NCI-H2081 (cell line): ENCODE measurements around the gene OR4X1.
"Not testable (repeated sequence)": the region's sequence is repeated elsewhere in the genome, so short reads cannot be mapped to it uniquely, and the experiment has no call there.

Experiments used
- DNase-seq, 2 experiments: peaks; one replicate each; lab custom pipeline; 2025; lab: John Stamatoyannopoulos, UW

The OR4X1 gene, protein sequence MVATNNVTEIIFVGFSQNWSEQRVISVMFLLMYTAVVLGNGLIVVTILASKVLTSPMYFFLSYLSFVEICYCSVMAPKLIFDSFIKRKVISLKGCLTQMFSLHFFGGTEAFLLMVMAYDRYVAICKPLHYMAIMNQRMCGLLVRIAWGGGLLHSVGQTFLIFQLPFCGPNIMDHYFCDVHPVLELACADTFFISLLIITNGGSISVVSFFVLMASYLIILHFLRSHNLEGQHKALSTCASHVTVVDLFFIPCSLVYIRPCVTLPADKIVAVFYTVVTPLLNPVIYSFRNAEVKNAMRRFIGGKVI

DNA sequence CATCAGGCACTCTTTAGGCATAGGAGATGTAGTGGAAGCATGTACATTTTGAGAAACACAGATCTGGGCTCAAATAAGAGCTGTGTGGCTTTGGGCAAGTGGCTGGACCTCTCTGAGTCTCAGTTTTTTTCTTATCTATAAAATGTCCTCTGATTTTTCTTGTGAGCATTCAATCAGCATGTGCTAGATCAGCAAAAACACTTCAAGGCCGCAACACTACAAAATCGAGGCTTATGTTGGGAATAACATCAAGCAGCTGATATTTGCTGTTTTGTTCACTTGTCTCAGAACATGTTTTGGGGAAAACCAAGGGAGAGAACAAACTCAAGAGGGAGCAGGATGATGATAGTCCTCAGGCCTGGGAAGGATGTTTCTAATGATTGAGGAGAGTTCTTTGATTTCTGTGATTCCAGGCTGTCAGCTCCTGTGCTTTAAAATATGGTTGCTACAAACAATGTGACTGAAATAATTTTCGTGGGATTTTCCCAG is at the start of gene OR4X1:
Gene OR4X1 (plus strand): TSS at position 439 of the 489 bp plus-strand sequence. CDS start 0 bp downstream, at position 439.
- DNase-seq: no peak

DNA sequence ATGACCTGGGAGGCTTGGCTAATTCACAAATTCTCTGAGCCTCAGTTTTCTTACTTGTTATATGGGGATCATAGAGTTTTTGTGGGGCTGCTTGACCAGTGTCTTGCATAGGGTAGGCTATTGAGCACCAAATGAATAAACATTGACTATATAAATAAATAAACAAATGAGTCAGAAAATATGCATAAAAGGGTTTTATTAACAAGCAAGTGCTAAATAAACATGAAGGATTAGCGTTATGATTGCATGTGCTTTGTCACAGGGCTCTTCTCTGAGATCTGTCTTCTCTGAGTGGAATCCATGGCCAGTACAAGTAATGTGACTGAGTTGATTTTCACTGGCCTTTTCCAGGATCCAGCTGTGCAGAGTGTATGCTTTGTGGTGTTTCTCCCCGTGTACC is 47.2 kb upstream of the OR4X1 start, which contains the start of gene OR4B1:
Gene OR4B1 (plus strand): TSS at position 301 of the 400 bp plus-strand sequence. CDS start 0 bp downstream, at position 301.
- no peak for DNase-seq

DNA sequence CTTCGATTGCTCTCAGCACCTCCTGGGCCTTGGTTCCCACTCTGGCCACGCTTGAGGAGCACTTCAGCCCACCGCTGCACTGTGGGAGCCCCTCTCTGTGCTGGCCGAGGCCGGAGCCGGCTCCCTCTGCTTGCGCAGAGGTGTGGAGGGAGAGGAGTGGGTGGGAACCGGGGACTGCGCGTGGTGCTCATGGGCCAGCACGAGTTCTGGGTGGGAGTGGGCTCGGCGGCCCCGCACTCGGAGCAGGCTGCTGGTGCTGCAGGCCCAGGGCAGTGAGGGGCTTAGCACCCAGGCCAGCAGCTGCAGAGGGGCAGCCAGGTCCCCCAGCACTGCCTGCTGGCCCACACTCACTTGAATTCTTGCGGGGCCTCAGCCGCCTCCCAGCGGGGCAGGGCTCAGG is 34.9 kb upstream of the OR4X1 start:
- no peak for DNase-seq

DNA sequence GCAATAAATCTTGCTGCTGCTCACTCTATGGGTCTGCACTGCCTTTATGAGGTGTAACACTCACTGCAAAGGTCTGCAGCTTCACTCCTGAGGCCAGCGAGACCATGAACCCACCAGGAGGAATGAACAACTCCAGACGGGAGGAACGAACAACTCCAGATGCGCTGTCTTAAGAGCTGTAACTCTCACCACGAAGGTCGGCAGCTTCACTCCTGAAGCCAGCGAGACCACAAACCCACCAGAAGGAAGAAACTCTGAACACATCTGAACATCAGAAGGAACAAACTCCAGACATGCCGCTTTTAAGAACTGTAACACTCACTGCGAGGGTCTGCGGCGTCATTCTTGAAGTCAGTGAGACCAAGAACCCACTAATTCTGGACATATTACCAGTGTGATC is 33.6 kb upstream of the OR4X1 start:
- not testable (repeated sequence) for DNase-seq

DNA sequence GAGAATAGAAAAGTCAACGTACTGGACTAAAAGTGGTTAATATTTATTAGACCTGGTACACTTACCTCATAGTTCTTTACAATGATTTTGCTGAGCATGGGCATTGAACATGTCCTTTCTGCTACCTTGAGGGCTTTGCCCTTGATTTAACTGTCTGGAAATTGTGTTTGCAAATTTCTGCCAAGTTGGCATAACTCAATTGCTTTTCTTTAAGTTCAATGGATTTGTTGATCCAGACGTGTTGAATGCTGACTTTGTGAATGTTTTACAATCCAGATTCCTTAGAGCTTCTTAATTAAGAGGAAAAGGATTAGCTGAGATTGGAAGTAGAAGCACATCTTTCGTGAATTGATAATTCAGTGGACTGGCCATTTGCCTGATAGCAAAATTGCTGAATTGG is 25.9 kb upstream of the OR4X1 start:
- DNase-seq: no peak

DNA sequence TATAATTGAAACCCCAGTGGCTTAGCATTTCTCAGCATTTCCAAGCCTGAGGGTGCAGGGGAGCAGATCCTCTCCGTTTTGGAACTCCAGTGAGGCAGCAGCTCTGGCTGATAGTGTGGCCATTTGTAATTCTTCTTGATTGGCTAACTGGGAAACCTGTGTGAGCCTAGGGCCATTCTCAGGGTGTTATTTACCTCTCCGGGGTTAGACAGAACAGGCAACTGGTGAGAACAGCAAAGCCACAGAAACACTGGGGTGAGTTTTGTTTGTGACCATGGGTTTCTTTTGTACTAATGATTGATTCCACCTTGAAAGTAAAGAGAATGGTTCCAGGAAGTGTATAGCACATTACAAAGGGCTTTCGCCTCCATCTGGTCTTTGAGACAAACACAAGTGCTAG is 21.2 kb upstream of the OR4X1 start:
- no peak for DNase-seq

DNA sequence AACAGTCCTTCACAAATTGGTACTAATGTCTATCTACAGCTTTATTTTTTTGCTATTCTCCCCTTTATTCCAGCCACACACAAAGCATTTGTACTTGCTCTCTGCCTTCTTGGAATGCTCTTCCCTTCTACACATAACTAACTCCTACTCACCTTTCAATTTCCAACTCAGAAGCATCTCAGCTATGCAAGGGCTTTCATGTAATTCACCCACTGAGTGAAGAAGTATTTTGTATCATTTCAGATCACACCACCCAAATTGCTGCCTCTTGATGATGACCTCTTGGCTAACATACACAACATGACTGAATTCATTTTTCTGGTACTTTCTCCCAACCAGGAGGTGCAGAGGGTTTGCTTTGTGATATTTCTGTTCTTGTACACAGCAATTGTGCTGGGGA is 18.9 kb upstream of the OR4X1 start, which contains the start of gene OR4X2:
Gene OR4X2 (plus strand): TSS at position 301 of the 400 bp plus-strand sequence. CDS start 0 bp downstream, at position 301.
- DNase-seq: no peak

DNA sequence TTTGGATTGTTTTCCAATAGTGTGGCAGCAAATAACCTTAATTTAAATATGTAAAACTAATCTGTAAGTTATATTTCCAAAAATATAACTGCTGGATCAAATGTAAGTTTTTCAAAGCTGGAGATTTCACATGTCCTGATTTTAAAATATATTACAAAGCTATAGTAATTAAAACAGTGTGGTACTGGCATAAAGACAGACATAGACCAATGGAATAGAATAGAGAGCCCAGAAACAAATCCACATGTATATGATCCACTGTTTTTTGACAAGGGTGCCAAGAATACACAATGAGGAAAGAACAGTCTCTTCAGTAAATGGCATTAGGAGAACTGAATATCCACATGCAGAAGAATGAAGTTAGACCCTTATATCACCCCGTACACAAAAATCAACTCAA is 14.8 kb upstream of the OR4X1 start:
- no peak for DNase-seq

DNA sequence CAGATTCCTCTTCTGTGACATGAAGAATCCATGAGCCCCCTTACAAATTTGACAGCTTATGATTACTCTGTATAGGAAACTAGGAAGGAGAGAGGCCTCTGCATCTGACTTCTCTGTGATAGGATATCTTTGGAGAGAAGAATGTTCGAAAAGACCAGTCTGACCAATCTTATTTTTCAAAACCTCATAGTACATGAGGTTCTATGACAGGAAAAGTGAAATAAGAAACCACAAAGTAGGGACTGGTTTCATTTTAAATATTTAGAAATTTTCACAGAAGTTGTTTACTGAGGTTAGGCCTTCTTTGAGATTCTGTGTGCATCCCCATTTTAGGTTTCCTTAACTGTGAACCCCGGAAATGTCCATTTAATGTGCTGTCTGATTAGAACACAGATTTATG is 2.1 kb upstream of the OR4X1 start:
- DNase-seq: no peak

DNA sequence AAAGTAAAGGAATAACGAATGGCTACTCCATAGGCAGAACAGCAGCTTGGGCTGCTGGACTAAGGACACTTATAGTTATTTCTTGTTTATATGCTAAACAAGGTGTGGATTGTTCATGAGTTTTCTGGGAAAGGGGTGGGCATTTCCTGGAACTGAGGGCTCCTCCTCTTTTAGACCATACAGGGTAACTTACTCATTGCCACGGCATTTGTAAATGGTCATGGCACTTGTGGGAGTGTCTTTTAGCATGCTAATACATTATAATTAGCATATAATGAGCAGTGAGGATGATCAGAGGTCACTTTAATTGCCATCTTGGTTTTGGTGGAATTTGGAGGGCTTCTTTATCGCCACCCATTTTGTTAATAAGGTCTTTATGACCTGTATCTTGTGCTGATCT is 7.0 kb downstream of the OR4X1 start:
- no peak for DNase-seq

DNA sequence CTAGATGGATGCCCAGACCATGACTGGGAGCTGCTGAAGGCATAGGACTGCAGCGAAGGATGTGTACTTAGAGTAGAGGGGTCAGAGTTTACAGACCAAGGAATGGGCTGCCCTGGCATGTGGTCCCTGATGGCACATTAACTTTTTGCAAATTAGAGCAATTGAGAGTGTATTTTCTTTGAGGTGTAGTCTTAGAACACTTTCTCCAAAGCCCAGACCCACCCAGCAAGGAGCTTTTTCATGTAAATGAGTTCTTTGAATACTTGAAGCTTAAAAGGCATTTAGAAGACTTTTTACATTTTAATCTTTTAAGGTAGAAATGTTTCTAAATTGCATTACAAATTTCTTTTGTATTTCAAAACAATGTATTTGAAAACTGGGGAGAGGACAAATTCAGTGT is 8.9 kb downstream of the OR4X1 start:
- DNase-seq: no peak

DNA sequence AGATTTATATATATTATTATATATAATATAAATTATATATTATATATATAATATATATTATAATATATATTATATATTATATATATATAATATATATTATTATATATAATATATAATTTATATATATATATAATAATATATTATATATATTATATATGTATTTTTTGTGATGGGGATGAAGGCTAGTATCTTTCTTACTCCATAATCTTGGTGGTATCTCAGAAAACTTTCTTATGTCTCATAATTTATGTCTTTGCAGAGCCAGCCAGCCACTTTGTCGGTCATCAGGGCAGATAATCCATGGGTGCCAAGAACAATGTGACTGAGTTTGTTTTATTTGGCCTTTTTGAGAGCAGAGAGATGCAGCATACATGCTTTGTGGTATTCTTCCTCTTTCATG is 42.3 kb downstream of the OR4X1 start, which contains the start of gene OR4S1:
Gene OR4S1 (plus strand): TSS at position 301 of the 400 bp plus-strand sequence. CDS start 0 bp downstream, at position 301.
- no peak for DNase-seq

DNA sequence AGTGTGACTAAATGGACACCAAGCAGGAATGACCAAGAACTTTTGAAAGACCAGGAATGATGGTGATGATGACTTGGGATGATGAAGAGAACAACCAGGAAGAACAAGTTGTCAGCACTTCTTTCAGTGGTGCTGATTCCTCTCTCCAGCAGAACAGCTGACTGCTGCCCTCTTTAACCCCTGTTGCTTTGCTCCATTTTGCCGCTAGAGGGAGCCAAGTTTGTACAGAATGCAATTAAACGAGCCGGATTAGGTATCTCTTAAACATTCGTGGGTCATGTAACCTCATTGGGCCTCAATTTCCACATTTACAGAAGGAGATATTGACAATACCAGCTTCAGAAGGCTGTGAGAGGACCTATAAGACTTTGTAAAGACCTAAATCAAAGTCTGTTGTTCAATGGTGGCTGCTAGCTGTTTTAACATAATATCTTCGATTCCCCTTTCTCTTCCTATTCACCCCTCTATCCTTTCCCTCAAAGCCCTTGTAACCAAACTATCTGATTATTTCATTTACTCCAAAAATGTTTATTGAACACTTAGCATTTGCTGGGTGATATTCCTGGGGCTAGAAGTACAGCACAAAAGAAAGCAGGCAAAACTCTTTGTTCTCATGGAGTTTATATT is 44.2 kb downstream of the OR4X1 start:
- DNase-seq: peak; percentile 30 to 51

DNA sequence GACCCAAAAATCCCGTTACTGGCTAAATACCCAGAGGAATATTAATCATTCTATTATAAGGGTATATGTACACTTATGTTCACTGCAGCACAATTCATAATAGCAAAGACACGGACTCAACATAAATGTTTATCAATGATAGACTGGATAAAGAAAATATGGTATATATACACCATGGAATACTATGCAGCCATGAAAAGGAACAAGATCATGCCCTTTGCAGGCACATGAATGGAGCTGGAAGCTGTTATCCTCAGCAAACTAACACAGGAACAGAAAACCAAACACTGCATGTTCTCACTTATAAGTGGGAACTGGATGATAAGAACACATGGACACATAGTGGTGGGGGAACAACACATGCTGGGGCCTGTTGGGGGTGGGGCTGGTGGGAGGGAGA is 49.9 kb downstream of the OR4X1 start:
- DNase-seq: not testable (repeated sequence)
